ENCODE data around the gene CNTNAP3B.
"Not testable (repeated sequence)": the region's sequence is repeated elsewhere in the genome, so short reads cannot be mapped to it uniquely, and the experiment has no call there.

Gene CNTNAP3B

GRCh38 chr9:42129073-42129729 lies at the start of gene CNTNAP3B:
Gene CNTNAP3B (minus strand): TSS chr9:42129426. CDS start chr9:42129094, 332 bp downstream.
- DNase-seq: not testable (repeated sequence)

GRCh38 chr9:42160299-42160698 lies 31.1 kb upstream of the CNTNAP3B start:
- not testable (repeated sequence) for DNase-seq

GRCh38 chr9:42127056-42127841 lies 2.0 kb downstream of the CNTNAP3B start:
- not testable (repeated sequence) for DNase-seq

- not testable (repeated sequence) for DNase-seq
Measured at GRCh38 chr9:42121007-42121406, 8.2 kb downstream of the CNTNAP3B start.

- not testable (repeated sequence) for DNase-seq
Measured at GRCh38 chr9:42095929-42096328, 33.3 kb downstream of the CNTNAP3B start.

GRCh38 chr9:42084559-42084952 lies 44.7 kb downstream of the CNTNAP3B start:
- not testable (repeated sequence) for DNase-seq

GRCh38 chr9:42083877-42084558 lies 45.2 kb downstream of the CNTNAP3B start:
- DNase-seq: not testable (repeated sequence)

- not testable (repeated sequence) for DNase-seq
Measured at GRCh38 chr9:42080376-42080775, 48.9 kb downstream of the CNTNAP3B start.

GRCh38 chr9:42074868-42075267 lies 54.4 kb downstream of the CNTNAP3B start:
- not testable (repeated sequence) for DNase-seq

- DNase-seq: not testable (repeated sequence)
Measured at GRCh38 chr9:42071026-42071425, 58.2 kb downstream of the CNTNAP3B start.

GRCh38 chr9:42070035-42070799 lies 59.0 kb downstream of the CNTNAP3B start:
- DNase-seq: not testable (repeated sequence)

- DNase-seq: not testable (repeated sequence)
Measured at GRCh38 chr9:42053874-42054273, 75.4 kb downstream of the CNTNAP3B start.

GRCh38 chr9:42050701-42051100 lies 78.5 kb downstream of the CNTNAP3B start:
- not testable (repeated sequence) for DNase-seq

- not testable (repeated sequence) for DNase-seq
Measured at GRCh38 chr9:42044422-42045010, 84.7 kb downstream of the CNTNAP3B start.

- DNase-seq: not testable (repeated sequence)
Measured at GRCh38 chr9:42033541-42033940, 95.7 kb downstream of the CNTNAP3B start.

GRCh38 chr9:42020639-42021038 lies 108.6 kb downstream of the CNTNAP3B start:
- DNase-seq: not testable (repeated sequence)

- DNase-seq: not testable (repeated sequence)
Measured at GRCh38 chr9:42018220-42018922, 110.9 kb downstream of the CNTNAP3B start.

- DNase-seq: not testable (repeated sequence)
Measured at GRCh38 chr9:42014317-42014716, 114.9 kb downstream of the CNTNAP3B start.

- DNase-seq: not testable (repeated sequence)
Measured at GRCh38 chr9:41991607-41992006, 137.6 kb downstream of the CNTNAP3B start.

- DNase-seq: not testable (repeated sequence)
Measured at GRCh38 chr9:41980271-41980670, 149.0 kb downstream of the CNTNAP3B start.

- not testable (repeated sequence) for DNase-seq
Measured at GRCh38 chr9:41977965-41978600, 151.1 kb downstream of the CNTNAP3B start.
